ENCODE data around the gene SRSF7.
"Not testable (repeated sequence)": the region's sequence is repeated elsewhere in the genome, so short reads cannot be mapped to it uniquely, and the experiment has no call there.

Gene SRSF7

DNA sequence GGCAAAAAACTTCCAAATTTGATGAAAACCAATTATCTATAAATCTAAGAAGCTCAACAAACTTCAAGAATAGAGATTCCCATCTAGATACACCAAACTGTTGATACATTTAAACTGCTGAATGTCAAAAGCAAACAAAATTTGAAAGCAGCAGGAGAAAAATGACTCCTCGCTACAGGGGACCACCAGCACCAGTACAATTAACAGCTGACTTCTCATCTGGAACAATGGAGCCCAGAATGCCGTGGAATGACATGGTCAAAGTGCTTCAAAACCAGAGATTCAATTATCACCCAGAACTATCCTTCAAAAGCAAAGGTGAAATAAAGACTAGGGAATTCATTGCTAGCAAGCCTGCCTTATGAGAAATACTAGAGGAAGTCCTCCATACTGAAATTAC, 11.6 kb downstream of the SRSF7 start:
- TF ChIP-seq, protein P1, sequence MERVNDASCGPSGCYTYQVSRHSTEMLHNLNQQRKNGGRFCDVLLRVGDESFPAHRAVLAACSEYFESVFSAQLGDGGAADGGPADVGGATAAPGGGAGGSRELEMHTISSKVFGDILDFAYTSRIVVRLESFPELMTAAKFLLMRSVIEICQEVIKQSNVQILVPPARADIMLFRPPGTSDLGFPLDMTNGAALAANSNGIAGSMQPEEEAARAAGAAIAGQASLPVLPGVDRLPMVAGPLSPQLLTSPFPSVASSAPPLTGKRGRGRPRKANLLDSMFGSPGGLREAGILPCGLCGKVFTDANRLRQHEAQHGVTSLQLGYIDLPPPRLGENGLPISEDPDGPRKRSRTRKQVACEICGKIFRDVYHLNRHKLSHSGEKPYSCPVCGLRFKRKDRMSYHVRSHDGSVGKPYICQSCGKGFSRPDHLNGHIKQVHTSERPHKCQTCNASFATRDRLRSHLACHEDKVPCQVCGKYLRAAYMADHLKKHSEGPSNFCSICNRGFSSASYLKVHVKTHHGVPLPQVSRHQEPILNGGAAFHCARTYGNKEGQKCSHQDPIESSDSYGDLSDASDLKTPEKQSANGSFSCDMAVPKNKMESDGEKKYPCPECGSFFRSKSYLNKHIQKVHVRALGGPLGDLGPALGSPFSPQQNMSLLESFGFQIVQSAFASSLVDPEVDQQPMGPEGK (CRISPR knock-in tag; IDR thresholded peaks at IDR 0.05; ENCODE audit: borderline replicate concordance), result no peak
- no peak for TF ChIP-seq TOX (CRISPR knock-in tag; IDR thresholded peaks at IDR 0.05; ENCODE audit: borderline replicate concordance)
- TF ChIP-seq SNAI2 (CRISPR knock-in tag; IDR thresholded peaks at IDR 0.05), result no peak
- no peak for TF ChIP-seq ZNF8 (CRISPR knock-in tag; IDR thresholded peaks at IDR 0.05)
- TF ChIP-seq ESRRG (CRISPR knock-in tag; IDR thresholded peaks at IDR 0.05), result no peak
- TF ChIP-seq, protein P2, sequence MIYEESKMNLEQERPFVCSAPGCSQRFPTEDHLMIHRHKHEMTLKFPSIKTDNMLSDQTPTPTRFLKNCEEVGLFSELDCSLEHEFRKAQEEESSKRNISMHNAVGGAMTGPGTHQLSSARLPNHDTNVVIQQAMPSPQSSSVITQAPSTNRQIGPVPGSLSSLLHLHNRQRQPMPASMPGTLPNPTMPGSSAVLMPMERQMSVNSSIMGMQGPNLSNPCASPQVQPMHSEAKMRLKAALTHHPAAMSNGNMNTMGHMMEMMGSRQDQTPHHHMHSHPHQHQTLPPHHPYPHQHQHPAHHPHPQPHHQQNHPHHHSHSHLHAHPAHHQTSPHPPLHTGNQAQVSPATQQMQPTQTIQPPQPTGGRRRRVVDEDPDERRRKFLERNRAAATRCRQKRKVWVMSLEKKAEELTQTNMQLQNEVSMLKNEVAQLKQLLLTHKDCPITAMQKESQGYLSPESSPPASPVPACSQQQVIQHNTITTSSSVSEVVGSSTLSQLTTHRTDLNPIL (CRISPR knock-in tag; IDR thresholded peaks at IDR 0.05; ENCODE audit: low read depth), result no peak
- TF ChIP-seq OSR1 (CRISPR knock-in tag; IDR thresholded peaks at IDR 0.05), result no peak
- TF ChIP-seq, protein P3, sequence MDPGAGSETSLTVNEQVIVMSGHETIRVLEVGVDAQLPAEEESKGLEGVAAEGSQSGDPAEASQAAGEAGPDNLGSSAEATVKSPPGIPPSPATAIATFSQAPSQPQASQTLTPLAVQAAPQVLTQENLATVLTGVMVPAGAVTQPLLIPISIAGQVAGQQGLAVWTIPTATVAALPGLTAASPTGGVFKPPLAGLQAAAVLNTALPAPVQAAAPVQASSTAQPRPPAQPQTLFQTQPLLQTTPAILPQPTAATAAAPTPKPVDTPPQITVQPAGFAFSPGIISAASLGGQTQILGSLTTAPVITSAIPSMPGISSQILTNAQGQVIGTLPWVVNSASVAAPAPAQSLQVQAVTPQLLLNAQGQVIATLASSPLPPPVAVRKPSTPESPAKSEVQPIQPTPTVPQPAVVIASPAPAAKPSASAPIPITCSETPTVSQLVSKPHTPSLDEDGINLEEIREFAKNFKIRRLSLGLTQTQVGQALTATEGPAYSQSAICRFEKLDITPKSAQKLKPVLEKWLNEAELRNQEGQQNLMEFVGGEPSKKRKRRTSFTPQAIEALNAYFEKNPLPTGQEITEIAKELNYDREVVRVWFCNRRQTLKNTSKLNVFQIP (CRISPR knock-in tag; IDR thresholded peaks at IDR 0.05; ENCODE audit: borderline replicate concordance, low read depth), result no peak
- TF ChIP-seq ARNTL (CRISPR knock-in tag; IDR thresholded peaks at IDR 0.05; ENCODE audit: borderline replicate concordance, low read depth), result no peak
- TF ChIP-seq, protein P4, sequence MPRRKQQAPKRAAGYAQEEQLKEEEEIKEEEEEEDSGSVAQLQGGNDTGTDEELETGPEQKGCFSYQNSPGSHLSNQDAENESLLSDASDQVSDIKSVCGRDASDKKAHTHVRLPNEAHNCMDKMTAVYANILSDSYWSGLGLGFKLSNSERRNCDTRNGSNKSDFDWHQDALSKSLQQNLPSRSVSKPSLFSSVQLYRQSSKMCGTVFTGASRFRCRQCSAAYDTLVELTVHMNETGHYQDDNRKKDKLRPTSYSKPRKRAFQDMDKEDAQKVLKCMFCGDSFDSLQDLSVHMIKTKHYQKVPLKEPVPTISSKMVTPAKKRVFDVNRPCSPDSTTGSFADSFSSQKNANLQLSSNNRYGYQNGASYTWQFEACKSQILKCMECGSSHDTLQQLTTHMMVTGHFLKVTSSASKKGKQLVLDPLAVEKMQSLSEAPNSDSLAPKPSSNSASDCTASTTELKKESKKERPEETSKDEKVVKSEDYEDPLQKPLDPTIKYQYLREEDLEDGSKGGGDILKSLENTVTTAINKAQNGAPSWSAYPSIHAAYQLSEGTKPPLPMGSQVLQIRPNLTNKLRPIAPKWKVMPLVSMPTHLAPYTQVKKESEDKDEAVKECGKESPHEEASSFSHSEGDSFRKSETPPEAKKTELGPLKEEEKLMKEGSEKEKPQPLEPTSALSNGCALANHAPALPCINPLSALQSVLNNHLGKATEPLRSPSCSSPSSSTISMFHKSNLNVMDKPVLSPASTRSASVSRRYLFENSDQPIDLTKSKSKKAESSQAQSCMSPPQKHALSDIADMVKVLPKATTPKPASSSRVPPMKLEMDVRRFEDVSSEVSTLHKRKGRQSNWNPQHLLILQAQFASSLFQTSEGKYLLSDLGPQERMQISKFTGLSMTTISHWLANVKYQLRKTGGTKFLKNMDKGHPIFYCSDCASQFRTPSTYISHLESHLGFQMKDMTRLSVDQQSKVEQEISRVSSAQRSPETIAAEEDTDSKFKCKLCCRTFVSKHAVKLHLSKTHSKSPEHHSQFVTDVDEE (CRISPR knock-in tag; IDR thresholded peaks at IDR 0.05), result no peak
- TF ChIP-seq ZNF70 (CRISPR knock-in tag; IDR thresholded peaks at IDR 0.05), result no peak
- TF ChIP-seq ISL1 (CRISPR knock-in tag; IDR thresholded peaks at IDR 0.05), result no peak
- TF ChIP-seq PPARA (CRISPR knock-in tag; IDR thresholded peaks at IDR 0.05; ENCODE audit: borderline replicate concordance), result no peak
- TF ChIP-seq GLIS3 (CRISPR knock-in tag; IDR thresholded peaks at IDR 0.05), result no peak
- ATAC-seq, result no peak

DNA sequence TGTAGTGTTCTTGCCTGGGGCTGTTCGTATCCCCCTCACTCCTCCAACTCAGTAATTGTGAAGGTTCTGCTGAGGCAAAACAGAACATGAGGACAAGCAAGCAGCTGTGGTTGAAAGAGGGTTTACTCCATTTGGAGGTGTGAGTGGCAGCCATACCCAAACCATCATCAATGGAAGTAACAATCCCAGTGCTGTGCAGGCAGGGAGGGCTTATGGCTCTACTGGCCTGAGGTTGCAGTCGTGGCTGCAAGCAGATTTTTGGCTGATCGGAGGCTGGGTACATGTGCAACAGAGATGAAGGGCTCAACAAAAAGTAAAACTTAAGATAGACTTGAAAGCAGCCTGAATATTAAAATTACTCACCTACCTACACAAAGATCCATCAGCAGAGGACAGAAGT, 13.2 kb downstream of the SRSF7 start:
- no peak for ATAC-seq
- TF ChIP-seq ZC3H10 (CRISPR knock-in tag; IDR thresholded peaks at IDR 0.05) (no peak), OSR1 (CRISPR knock-in tag; IDR thresholded peaks at IDR 0.05) (no peak), TOX (CRISPR knock-in tag; IDR thresholded peaks at IDR 0.05; ENCODE audit: borderline replicate concordance) (no peak)

DNA sequence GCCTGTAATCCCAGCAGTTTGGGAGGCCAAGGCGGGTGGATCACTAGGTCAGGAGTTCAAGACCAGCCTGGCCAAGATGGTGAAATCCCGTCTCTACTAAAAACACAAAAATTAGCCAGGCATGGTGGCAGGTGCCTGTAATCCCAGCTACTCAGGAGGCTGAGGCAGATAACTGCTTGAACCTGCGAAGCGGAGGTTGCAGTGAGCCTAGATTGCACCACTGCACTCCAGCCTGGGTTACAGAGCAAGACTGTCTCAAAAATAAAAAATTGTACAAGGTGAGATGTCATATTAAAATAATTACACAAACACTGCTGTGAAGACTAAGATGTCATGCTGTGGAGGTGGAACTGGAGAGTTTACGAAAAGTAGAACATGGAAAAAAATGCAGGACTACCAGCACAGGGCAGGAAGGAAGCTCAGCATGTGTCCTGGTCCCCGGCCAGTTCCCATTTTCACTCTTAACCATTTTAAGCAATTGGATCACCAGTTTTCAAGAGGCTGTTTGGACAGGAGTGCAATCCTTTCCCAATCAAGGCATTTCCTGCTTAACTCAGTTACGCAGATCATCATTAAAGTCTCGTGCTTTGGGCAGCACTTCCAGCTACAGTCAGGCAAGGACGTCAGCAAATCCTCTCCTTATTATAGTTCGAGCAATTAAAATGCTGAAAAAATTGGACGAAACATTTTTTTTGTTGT, 14.0 kb downstream of the SRSF7 start:
- not testable (repeated sequence) for ATAC-seq

DNA sequence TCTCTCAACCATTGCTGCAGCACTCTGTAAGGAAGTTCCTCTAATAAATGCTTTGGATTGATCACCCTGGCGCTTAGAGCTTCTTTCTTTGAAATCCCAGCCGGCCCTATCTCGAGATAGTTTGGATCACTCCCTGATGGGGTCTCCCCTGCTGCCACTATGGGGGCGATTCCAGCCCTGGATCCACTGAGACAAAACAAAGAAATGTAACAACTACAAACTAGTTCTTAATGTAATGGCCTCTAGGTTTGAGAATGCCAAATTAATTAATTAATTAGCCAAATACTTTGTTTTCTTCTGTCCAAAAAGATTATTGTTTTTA, 15.2 kb downstream of the SRSF7 start:
- TF ChIP-seq ARNTL (CRISPR knock-in tag; IDR thresholded peaks at IDR 0.05; ENCODE audit: borderline replicate concordance, low read depth), result no peak
- TF ChIP-seq, protein P3 (CRISPR knock-in tag; IDR thresholded peaks at IDR 0.05; ENCODE audit: borderline replicate concordance, low read depth), result no peak
- TF ChIP-seq RARB (CRISPR knock-in tag; IDR thresholded peaks at IDR 0.05), result no peak
- no peak for TF ChIP-seq OSR1 (CRISPR knock-in tag; IDR thresholded peaks at IDR 0.05)
- no peak for TF ChIP-seq CSDC2 (CRISPR knock-in tag; IDR thresholded peaks at IDR 0.05)
- TF ChIP-seq, protein P2 (CRISPR knock-in tag; IDR thresholded peaks at IDR 0.05; ENCODE audit: low read depth), result no peak
- no peak for TF ChIP-seq ZNF565 (CRISPR knock-in tag; conservative IDR thresholded peaks at IDR 0.05; ENCODE audit: low read depth)
- no peak for TF ChIP-seq TOX (CRISPR knock-in tag; IDR thresholded peaks at IDR 0.05; ENCODE audit: borderline replicate concordance)
- no peak for TF ChIP-seq SNAI2 (CRISPR knock-in tag; IDR thresholded peaks at IDR 0.05)
- no peak for ATAC-seq

All from SK-N-SH treated with all-trans-retinoic acid at 6 μM for 48 hours (cell line).